H9 (cell line): ENCODE measurements around the gene KIF22. TPM values are rescaled to one million over a fixed set of nuclear protein-coding genes. Genes with fewer than 3 reads are reported as not detected.

Experiments
- DNase-seq: peaks from one replicate; pipeline ENCODE4 v3.0.0-alpha.2; 2017
- H2AFZ ChIP-seq: one replicate; pipeline ENCODE4 v1.6.1; 2013; ENCODE audit warnings: mild to moderate bottlenecking, low read length, control low read depth, moderate library complexity
- H2AK5ac ChIP-seq: 2 replicates; pipeline ENCODE4 v1.6.1; 2013; ENCODE audit warnings: low read length, control low read depth, mixed read lengths; ENCODE audit not compliant: insufficient read length
- H2BK120ac ChIP-seq: one replicate; pipeline ENCODE4 v1.6.1; 2013; ENCODE audit warnings: low read depth, mild to moderate bottlenecking, low read length, control low read depth, inconsistent platforms; ENCODE audit not compliant: poor library complexity, severe bottlenecking
- H2BK12ac ChIP-seq: 2 replicates; pipeline ENCODE4 v1.6.1; 2013; ENCODE audit warnings: low read length, control low read depth, mixed read lengths, low read depth; ENCODE audit not compliant: insufficient read length
- H2BK15ac ChIP-seq: 2 replicates; pipeline ENCODE4 v1.6.1; 2013; ENCODE audit warnings: low read depth, low read length, control low read depth
- H2BK20ac ChIP-seq: one replicate; pipeline ENCODE4 v1.6.1; 2013; ENCODE audit warnings: low read depth, mild to moderate bottlenecking, low read length, control low read depth, inconsistent platforms; ENCODE audit not compliant: poor library complexity, severe bottlenecking
- H2BK5ac ChIP-seq: 2 replicates; pipeline ENCODE4 v1.6.1; 2013; ENCODE audit warnings: low read length, control low read depth, mixed read lengths; ENCODE audit not compliant: insufficient read length
- H3K14ac ChIP-seq: 2 replicates; pipeline ENCODE4 v1.6.1; 2013; ENCODE audit warnings: low read length, control low read depth; ENCODE audit not compliant: insufficient read depth
- H3K18ac ChIP-seq: 2 replicates; pipeline ENCODE4 v1.6.1; 2013; ENCODE audit warnings: low read depth, mild to moderate bottlenecking, mixed read lengths, low read length, control low read depth; ENCODE audit not compliant: insufficient read length
- H3K23ac ChIP-seq: 2 replicates; pipeline ENCODE4 v1.6.1; 2013; ENCODE audit warnings: low read length, control low read depth, mixed read lengths, low read depth; ENCODE audit not compliant: insufficient read length
- H3K23me2 ChIP-seq: 2 replicates; pipeline ENCODE4 v1.6.1; 2013; ENCODE audit warnings: low read depth, mild to moderate bottlenecking, mixed read lengths, low read length, control low read depth; ENCODE audit not compliant: insufficient read length, poor library complexity, severe bottlenecking
- H3K27ac ChIP-seq: 2 replicates; pipeline ENCODE4 v1.5.1; 2013; ENCODE audit warnings: low read length, control low read depth, mixed read lengths, low read depth; ENCODE audit not compliant: insufficient read length
- H3K27me3 ChIP-seq: 2 replicates; pipeline ENCODE4 v1.6.1; 2013; ENCODE audit warnings: low read length, control low read depth, inconsistent platforms; ENCODE audit not compliant: insufficient read depth
- H3K4ac ChIP-seq: 2 replicates; pipeline ENCODE4 v1.6.1; 2013; ENCODE audit warnings: low read depth, mild to moderate bottlenecking, control low read depth, inconsistent platforms, low read length, moderate library complexity
- H3K4me1 ChIP-seq: 2 replicates; pipeline ENCODE4 v1.6.1; 2013; ENCODE audit warnings: low read length, control low read depth, inconsistent platforms; ENCODE audit not compliant: insufficient read depth
- H3K4me2 ChIP-seq: 2 replicates; pipeline ENCODE4 v1.6.1; 2013; ENCODE audit warnings: low read length, control low read depth, mixed read lengths; ENCODE audit not compliant: insufficient read length, insufficient read depth
- H3K56ac ChIP-seq: 2 replicates; pipeline ENCODE4 v1.6.1; 2013; ENCODE audit warnings: low read depth, mild to moderate bottlenecking, mixed read lengths, low read length, control low read depth; ENCODE audit not compliant: insufficient read length
- H3K79me1 ChIP-seq: 2 replicates; pipeline ENCODE4 v1.6.1; 2013; ENCODE audit warnings: low read depth, mild to moderate bottlenecking, moderate library complexity, low read length, control low read depth, inconsistent platforms; ENCODE audit not compliant: insufficient read depth, poor library complexity, severe bottlenecking
- H3K79me2 ChIP-seq: 2 replicates; pipeline ENCODE4 v1.6.1; 2013; ENCODE audit warnings: low read length, control low read depth, inconsistent platforms; ENCODE audit not compliant: insufficient read depth
- H3K9ac ChIP-seq: 2 replicates; pipeline ENCODE4 v1.6.1; 2013; ENCODE audit warnings: low read length, control low read depth, mixed read lengths; ENCODE audit not compliant: insufficient read length; ENCODE audit errors: extremely low read depth
- H3K9me3 ChIP-seq: one replicate; pipeline ENCODE4 v1.6.1; 2013; ENCODE audit warnings: low read depth, low read length, inconsistent platforms; ENCODE audit not compliant: control insufficient read depth
- H3T11ph ChIP-seq: one replicate; pipeline ENCODE4 v1.6.1; 2013; ENCODE audit warnings: mild to moderate bottlenecking, low read length, control low read depth, inconsistent platforms
- H4K20me1 ChIP-seq: one replicate; pipeline ENCODE4 v1.6.1; 2013; ENCODE audit not compliant: control insufficient read depth, insufficient read length, insufficient read depth
- H4K5ac ChIP-seq: 2 replicates; pipeline ENCODE4 v1.6.1; 2013; ENCODE audit warnings: low read depth, mild to moderate bottlenecking, mixed read lengths, low read length, control low read depth; ENCODE audit not compliant: insufficient read length
- H4K8ac ChIP-seq: replicated peaks from 2 replicates; pipeline ENCODE4 v1.6.1; 2013; ENCODE audit warnings: low read length, control low read depth, mixed read lengths, low read depth; ENCODE audit not compliant: insufficient read length
- H4K91ac ChIP-seq: 2 replicates; pipeline ENCODE4 v1.6.1; 2013; ENCODE audit warnings: low read depth, mild to moderate bottlenecking, moderate library complexity, mixed read lengths, low read length, control low read depth; ENCODE audit not compliant: insufficient read length
- H3K27ac Mint-ChIP-seq, 3 experiments: 2 replicates in 2 of 3; 3 replicates in 1 of 3; pipeline ENCODE4 v1.8.0; 2020 to 2021; ENCODE audit warnings: mixed read lengths in 3 of 3, mild to moderate bottlenecking in 1 of 3, moderate library complexity in 1 of 3
- H3K27me3 Mint-ChIP-seq: 2 replicates; pipeline ENCODE4 v1.8.0; 2021; ENCODE audit warnings: low read depth, mild to moderate bottlenecking, moderate library complexity, mixed read lengths
- H3K36me3 Mint-ChIP-seq, 3 experiments: 2 replicates in 2 of 3; 3 replicates in 1 of 3; pipeline ENCODE4 v1.8.0; 2020 to 2021; ENCODE audit warnings: low read depth in 3 of 3, mixed read lengths in 3 of 3; ENCODE audit not compliant: insufficient read depth in 1 of 3
- H3K4me1 Mint-ChIP-seq, 2 experiments: 2 replicates each; pipeline ENCODE4 v1.8.0; 2020; ENCODE audit warnings: mixed read lengths in 2 of 2
- H3K4me3 Mint-ChIP-seq, 2 experiments: 2 replicates in 1 of 2; 3 replicates in 1 of 2; pipeline ENCODE4 v1.8.0; 2020 to 2021; ENCODE audit warnings: mild to moderate bottlenecking in 2 of 2, mixed read lengths in 2 of 2, moderate library complexity in 1 of 2
- H3K9me3 Mint-ChIP-seq, 2 experiments: 2 replicates in 1 of 2; 3 replicates in 1 of 2; pipeline ENCODE4 v1.8.0; 2020; ENCODE audit warnings: mild to moderate bottlenecking in 2 of 2, mixed read lengths in 2 of 2, moderate library complexity in 1 of 2
- CTCF ChIP-seq: fragments of 200-600 bp; sonication (generic); conservative IDR thresholded peaks from 3 replicates; pipeline ENCODE4 v1.8.0; 2021; ENCODE audit warnings: antibody characterized with exemption, mild to moderate bottlenecking
- WGBS: extraction: QIAGEN DNeasy Blood & Tissue Kit; methylation state at CpG from one replicate; pipeline ENCODE4 v1.1.7; 2013; ENCODE audit warnings: missing lambda C conversion rate, low lambda C conversion rate, mixed read lengths; ENCODE audit not compliant: insufficient read length; ENCODE audit errors: extremely low coverage; 5-methylcytosine and 5-hydroxymethylcytosine counted together
- total RNA-seq: library from RNA; stranded (reverse); gene quantifications from 2 replicates; pipeline ENCODE4 v1.2.1, GENCODE V29; 2021

Gene KIF22
- total RNA-seq, 1 experiment from 2014 or later: 151 TPM

- peaks cover 8 to 10% of the 10 kb centered on the region in 2 experiments; a peak in 2 of 4 replicates for H3K4me1 Mint-ChIP-seq
- no peaks in the 10 kb centered on the region for H4K20me1 ChIP-seq
- H3K23ac ChIP-seq: no peak overlapping the region
- no peaks in the 10 kb centered on the region for H3K9me3 ChIP-seq
- H2AFZ ChIP-seq: no peak overlapping the region
- H3K4me3 Mint-ChIP-seq: no peak overlapping the region
- H2BK15ac ChIP-seq: no peak overlapping the region
- no peak overlapping the region for H3K4me2 ChIP-seq
- no peak overlapping the region for H4K91ac ChIP-seq
- H4K5ac ChIP-seq: no peak overlapping the region
- no peaks in the 10 kb centered on the region for H3K4me1 ChIP-seq
- no peak overlapping the region for H2BK120ac ChIP-seq
- H2BK20ac ChIP-seq: no peak overlapping the region
- H3K56ac ChIP-seq: no peak overlapping the region
- WGBS: no CpG with 5 or more reads among the region's 15 CpGs
- no peaks in the 10 kb centered on the region for H3K36me3 Mint-ChIP-seq
- H3K79me1 ChIP-seq: no peaks in the 10 kb centered on the region
- peaks cover 3% of the 10 kb centered on the region for H3K27me3 Mint-ChIP-seq
- no peak overlapping the region for H3K9ac ChIP-seq
- no peak overlapping the region for H3K14ac ChIP-seq
- H3K27ac ChIP-seq: no peak overlapping the region
- H3K23me2 ChIP-seq: no peaks in the 10 kb centered on the region
- no peaks in the 10 kb centered on the region for H3K9me3 Mint-ChIP-seq
- H3K4ac ChIP-seq: no peak overlapping the region
- H3K18ac ChIP-seq: no peak overlapping the region
- no peak overlapping the region for H4K8ac ChIP-seq
- H3T11ph ChIP-seq: no peak overlapping the region
- H2BK5ac ChIP-seq: no peak overlapping the region
- H3K27me3 ChIP-seq: no peaks in the 10 kb centered on the region
- H2AK5ac ChIP-seq: no peak overlapping the region
- H2BK12ac ChIP-seq: no peak overlapping the region
- DNase-seq: no peak
- no peak for TF ChIP-seq CTCF
- H3K27ac Mint-ChIP-seq: peak overlapping the region in 1 of 3 experiments; percentile 16; a peak in 1 of 7 replicates
- no peaks in the 10 kb centered on the region for H3K79me2 ChIP-seq
Observed at GRCh38 chr16:29765167-29766032, 25.2 kb upstream of the KIF22 start.
